Smooth muscle cell (in vitro differentiated cells): ENCODE data around the gene ATG9A. TPM values are rescaled to one million over a fixed set of nuclear protein-coding genes. Genes with fewer than 3 reads are reported as not detected.

Source experiments
- DNase-seq: peaks from one replicate; lab custom pipeline; 2025; ENCODE audit not compliant: unreplicated experiment; lab: John Stamatoyannopoulos, UW
- H2AFZ ChIP-seq: fragments of 200-600 bp; sonication (generic); 2 replicates; pipeline ENCODE4 v1.6.0; 2016; ENCODE audit warnings: antibody characterized with exemption, low read depth, mild to moderate bottlenecking
- H3F3A ChIP-seq: fragments of 200-600 bp; sonication (generic); 2 replicates; pipeline ENCODE4 v1.6.0; 2017; ENCODE audit warnings: antibody characterized with exemption, low read depth
- H3K27ac ChIP-seq: fragments of 200-600 bp; sonication (generic); 2 replicates; pipeline ENCODE4 v1.5.1; 2016; ENCODE audit warnings: low read depth, mild to moderate bottlenecking
- H3K27me3 ChIP-seq: fragments of 200-600 bp; sonication (generic); 2 replicates; pipeline ENCODE4 v1.6.1; 2016; ENCODE audit warnings: low read depth, mild to moderate bottlenecking
- H3K36me3 ChIP-seq: fragments of 200-600 bp; sonication (generic); 2 replicates; pipeline ENCODE4 v1.5.1; 2016; ENCODE audit warnings: low read depth
- H3K4me1 ChIP-seq: fragments of 200-600 bp; sonication (generic); 2 replicates; pipeline ENCODE4 v1.5.1; 2016; ENCODE audit warnings: low read depth
- H3K4me2 ChIP-seq: fragments of 200-600 bp; sonication (generic); 2 replicates; pipeline ENCODE4 v1.6.0; 2016; ENCODE audit warnings: mild to moderate bottlenecking
- H3K4me3 ChIP-seq: fragments of 200-600 bp; sonication (generic); 2 replicates; pipeline ENCODE4 v1.5.1; 2016; ENCODE audit warnings: mild to moderate bottlenecking
- H3K79me2 ChIP-seq: fragments of 200-600 bp; sonication (generic); 2 replicates; pipeline ENCODE4 v1.6.0; 2016; ENCODE audit warnings: low read depth, mild to moderate bottlenecking
- H3K9ac ChIP-seq: fragments of 200-600 bp; sonication (generic); 2 replicates; pipeline ENCODE4 v1.6.0; 2016; ENCODE audit warnings: low read depth
- H3K9me3 ChIP-seq: fragments of 200-600 bp; sonication (generic); replicated peaks from 2 replicates; pipeline ENCODE4 v1.5.1; 2016; ENCODE audit warnings: low read depth
- H4K20me1 ChIP-seq: fragments of 200-600 bp; sonication (generic); 2 replicates; pipeline ENCODE4 v1.6.0; 2016; ENCODE audit warnings: low read depth
- WGBS: methylation state at CpG from one replicate; pipeline ENCODE4 v1.1.7; 2016; ENCODE audit warnings: low lambda C conversion rate; 5-methylcytosine and 5-hydroxymethylcytosine counted together
- polyA plus RNA-seq: library from polyadenylated mRNA; unstranded; fragments of >200 nt; fragmentation: Nextera tagmentation; extraction: Ambion mirVana; gene quantifications from 2 replicates; pipeline ENCODE4 v1.2.1, GENCODE V29; 2016
- total RNA-seq: library from RNA; depleted of rRNA; stranded (reverse); fragments of >200 nt; gene quantifications from 2 replicates; pipeline ENCODE4 v1.2.3, GENCODE V29; 2014
- TF ChIP-seq, protein P1 (sequence below): fragments of 200-600 bp; sonication (generic); IDR thresholded peaks from 2 replicates; pipeline ENCODE4 v1.5.1; 2017; ENCODE audit warnings: borderline replicate concordance, mild to moderate bottlenecking, antibody characterized with exemption; ENCODE audit not compliant: insufficient read depth, poor library complexity, severe bottlenecking

The ATG9A gene
- total and polyA plus RNA-seq, 2 experiments from 2014 or later: 58.1 to 61.6 TPM

DNA sequence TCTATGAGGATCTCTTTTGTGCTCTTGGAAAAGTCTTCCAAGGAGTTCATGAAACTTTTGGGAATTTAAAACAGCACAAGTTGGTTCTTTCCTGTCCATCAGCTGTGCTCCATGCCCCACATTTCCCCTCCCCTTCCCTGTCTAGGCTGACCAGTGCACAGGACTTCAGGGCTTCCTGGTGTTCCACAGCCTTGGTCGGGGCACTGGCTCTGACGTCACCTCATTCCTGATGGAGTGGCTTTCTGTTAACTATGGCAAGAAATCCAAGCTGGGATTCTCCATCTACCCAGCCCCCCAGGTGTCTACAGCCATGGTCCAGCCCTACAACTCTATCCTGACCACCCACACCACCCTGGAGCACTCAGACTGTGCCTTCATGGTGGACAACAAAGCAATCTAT lies 41.6 kb upstream of the ATG9A start:
- H3K27me3 ChIP-seq: no peaks in the 10 kb centered on the region
- H3K9ac ChIP-seq: no peak overlapping the region
- no peaks in the 10 kb centered on the region for H3K36me3 ChIP-seq
- H3K4me3 ChIP-seq: no peak overlapping the region
- no peak overlapping the region for H2AFZ ChIP-seq
- H4K20me1 ChIP-seq: no peaks in the 10 kb centered on the region
- H3K27ac ChIP-seq: no peak overlapping the region
- TF ChIP-seq, protein P1, sequence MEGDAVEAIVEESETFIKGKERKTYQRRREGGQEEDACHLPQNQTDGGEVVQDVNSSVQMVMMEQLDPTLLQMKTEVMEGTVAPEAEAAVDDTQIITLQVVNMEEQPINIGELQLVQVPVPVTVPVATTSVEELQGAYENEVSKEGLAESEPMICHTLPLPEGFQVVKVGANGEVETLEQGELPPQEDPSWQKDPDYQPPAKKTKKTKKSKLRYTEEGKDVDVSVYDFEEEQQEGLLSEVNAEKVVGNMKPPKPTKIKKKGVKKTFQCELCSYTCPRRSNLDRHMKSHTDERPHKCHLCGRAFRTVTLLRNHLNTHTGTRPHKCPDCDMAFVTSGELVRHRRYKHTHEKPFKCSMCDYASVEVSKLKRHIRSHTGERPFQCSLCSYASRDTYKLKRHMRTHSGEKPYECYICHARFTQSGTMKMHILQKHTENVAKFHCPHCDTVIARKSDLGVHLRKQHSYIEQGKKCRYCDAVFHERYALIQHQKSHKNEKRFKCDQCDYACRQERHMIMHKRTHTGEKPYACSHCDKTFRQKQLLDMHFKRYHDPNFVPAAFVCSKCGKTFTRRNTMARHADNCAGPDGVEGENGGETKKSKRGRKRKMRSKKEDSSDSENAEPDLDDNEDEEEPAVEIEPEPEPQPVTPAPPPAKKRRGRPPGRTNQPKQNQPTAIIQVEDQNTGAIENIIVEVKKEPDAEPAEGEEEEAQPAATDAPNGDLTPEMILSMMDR: no peak
- H3K4me2 ChIP-seq: no peak overlapping the region
- H3F3A ChIP-seq: peaks cover 3% of the 10 kb centered on the region
- no peak for DNase-seq
- WGBS: 89% methylated on average over 2 of the region's 2 CpGs
- no peaks in the 10 kb centered on the region for H3K9me3 ChIP-seq
- H3K4me1 ChIP-seq: peaks cover 3% of the 10 kb centered on the region
- H3K79me2 ChIP-seq: no peaks in the 10 kb centered on the region

DNA sequence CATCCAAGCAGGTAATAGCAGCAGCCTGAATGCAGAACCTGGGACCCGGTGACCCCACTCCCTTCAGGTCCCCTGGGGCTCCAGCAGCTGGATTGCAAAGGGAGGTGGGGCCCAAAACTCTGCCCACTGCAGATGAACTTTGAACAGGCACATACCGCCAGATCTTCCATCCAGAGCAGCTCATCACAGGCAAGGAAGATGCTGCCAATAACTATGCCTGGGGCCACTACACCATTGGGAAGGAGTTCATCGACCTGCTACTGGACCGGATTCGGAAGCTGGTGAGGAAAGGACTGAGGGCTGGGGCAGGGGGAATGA lies 40.6 kb upstream of the ATG9A start:
- H3K4me2 ChIP-seq: no peak overlapping the region
- TF ChIP-seq, protein P1: no peak
- H3K27me3 ChIP-seq: no peaks in the 10 kb centered on the region
- no peaks in the 10 kb centered on the region for H3K79me2 ChIP-seq
- H3K4me1 ChIP-seq: peaks cover 3% of the 10 kb centered on the region
- H2AFZ ChIP-seq: no peak overlapping the region
- H3K4me3 ChIP-seq: no peak overlapping the region
- no peaks in the 10 kb centered on the region for H4K20me1 ChIP-seq
- H3F3A ChIP-seq: peaks cover 3% of the 10 kb centered on the region
- H3K36me3 ChIP-seq: no peaks in the 10 kb centered on the region
- H3K9ac ChIP-seq: no peak overlapping the region
- no peak for DNase-seq
- WGBS: 92% methylated on average over 5 of the region's 5 CpGs
- no peaks in the 10 kb centered on the region for H3K9me3 ChIP-seq
- H3K27ac ChIP-seq: no peak overlapping the region

DNA sequence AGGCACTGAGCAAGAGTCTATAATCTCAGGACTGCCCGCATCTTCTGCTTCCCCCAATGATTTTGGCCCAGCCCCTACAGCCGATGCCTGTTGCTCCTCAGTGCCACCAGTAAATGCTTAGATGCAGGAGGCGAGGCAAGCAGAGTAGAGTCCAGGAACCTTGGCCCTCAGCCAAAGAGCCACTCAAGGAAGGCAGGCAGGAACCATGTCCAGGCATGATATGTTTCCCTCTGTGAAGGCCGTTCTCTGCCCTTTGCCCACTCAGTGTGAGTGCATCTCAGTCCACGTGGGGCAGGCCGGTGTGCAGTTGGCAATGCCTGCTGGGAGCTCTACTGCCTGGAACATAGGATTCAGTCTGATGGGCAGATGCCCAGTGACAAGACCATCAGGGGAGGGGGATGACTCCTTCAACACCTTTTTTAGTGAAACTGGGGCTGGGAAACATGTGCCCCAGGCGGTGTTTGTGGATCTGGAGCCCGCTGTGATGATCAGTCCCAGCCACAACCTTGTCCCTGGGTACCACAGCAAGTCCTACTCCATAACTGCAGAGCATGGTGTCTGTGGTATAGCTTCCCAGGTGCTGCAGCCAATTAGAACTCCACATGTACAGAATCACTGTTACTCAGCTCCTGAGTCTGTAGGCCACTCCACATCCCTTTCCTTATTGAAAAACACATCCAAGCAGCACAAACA lies 40.1 kb upstream of the ATG9A start:
- TF ChIP-seq, protein P1: no peak
- Histone ChIP-seq H3K9me3 (no peaks in the 10 kb centered on the region), H3K79me2 (no peaks in the 10 kb centered on the region), H2AFZ (no peak overlapping the region), H3K4me2 (no peak overlapping the region), H3K36me3 (no peaks in the 10 kb centered on the region), H3K27me3 (no peaks in the 10 kb centered on the region), H3K27ac (no peak overlapping the region), H3F3A (peaks cover 3% of the 10 kb centered on the region), H3K4me3 (no peak overlapping the region), H3K4me1 (no peaks in the 10 kb centered on the region), H3K9ac (no peak overlapping the region), H4K20me1 (no peaks in the 10 kb centered on the region)
- no peak for DNase-seq
- 82% methylated on average over 8 of the region's 8 CpGs for WGBS

DNA sequence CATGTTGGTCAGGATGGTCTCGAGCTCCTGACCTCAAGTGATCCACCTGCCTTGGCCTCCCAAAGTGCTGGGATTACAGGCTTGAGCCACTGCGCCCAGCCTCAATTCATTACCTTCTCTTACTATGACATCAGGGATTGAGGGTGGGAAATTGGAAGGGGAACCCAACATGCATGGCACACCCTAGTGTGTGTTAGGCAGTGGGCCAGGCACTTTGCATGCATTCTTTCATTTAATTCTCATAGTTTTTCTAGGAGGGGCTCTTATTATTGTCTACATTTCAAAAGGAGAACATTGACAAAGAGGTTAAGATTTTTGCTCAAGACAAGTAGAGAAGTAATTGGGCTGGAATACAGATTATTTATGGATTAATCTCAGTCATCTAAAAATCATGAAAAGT lies 38.9 kb upstream of the ATG9A start:
- Histone ChIP-seq H3F3A (no peaks in the 10 kb centered on the region), H3K9ac (no peak overlapping the region), H3K4me1 (no peaks in the 10 kb centered on the region), H3K79me2 (no peaks in the 10 kb centered on the region), H4K20me1 (no peaks in the 10 kb centered on the region), H3K27ac (no peak overlapping the region), H3K4me2 (no peak overlapping the region), H3K27me3 (no peaks in the 10 kb centered on the region), H3K36me3 (no peaks in the 10 kb centered on the region), H3K4me3 (no peak overlapping the region), H2AFZ (no peak overlapping the region), H3K9me3 (no peaks in the 10 kb centered on the region)
- no peak for DNase-seq
- WGBS: 96% methylated on average over 2 of the region's 2 CpGs
- TF ChIP-seq, protein P1: no peak
